GM19468 (cell line): Measurements from ENCODE around the gene ST3GAL4.
"Not testable (repeated sequence)": the region's sequence is repeated elsewhere in the genome, so short reads cannot be mapped to it uniquely, and the experiment has no call there.

Source experiments
- ATAC-seq: cut with Tn5 transposase; IDR thresholded peaks from one replicate; pipeline ENCODE4 v1.9.1; 2021; ENCODE audit warnings: mild to moderate bottlenecking, moderate library complexity, moderate number of reproducible peaks; ENCODE audit not compliant: unreplicated experiment; ENCODE audit errors: extremely low read depth

Gene ST3GAL4

GRCh38 chr11:126344141-126345080 lies 11.1 kb upstream of the ST3GAL4 start:
- no peak for ATAC-seq

- ATAC-seq = no peak
Measured at GRCh38 chr11:126345283-126345682, 10.2 kb upstream of the ST3GAL4 start.

- ATAC-seq = no peak
Measured at GRCh38 chr11:126345759-126346585, 9.5 kb upstream of the ST3GAL4 start.

GRCh38 chr11:126346586-126346940 lies 8.9 kb upstream of the ST3GAL4 start:
- no peak for ATAC-seq

GRCh38 chr11:126346946-126347345 lies 8.5 kb upstream of the ST3GAL4 start:
- not testable (repeated sequence) for ATAC-seq

GRCh38 chr11:126347751-126348668 lies 7.5 kb upstream of the ST3GAL4 start:
- no peak for ATAC-seq

- ATAC-seq = no peak
Measured at GRCh38 chr11:126348806-126349582, 6.5 kb upstream of the ST3GAL4 start.

GRCh38 chr11:126350836-126351235 lies 4.7 kb upstream of the ST3GAL4 start:
- ATAC-seq = no peak

GRCh38 chr11:126352163-126352562 lies 3.3 kb upstream of the ST3GAL4 start:
- no peak for ATAC-seq

- no peak for ATAC-seq
Measured at GRCh38 chr11:126352934-126353801, 2.3 kb upstream of the ST3GAL4 start.

GRCh38 chr11:126354631-126355323 lies 709 bp upstream of the ST3GAL4 start:
- no peak for ATAC-seq

GRCh38 chr11:126355926-126356897 lies 726 bp downstream of the ST3GAL4 start:
- ATAC-seq = no peak

- ATAC-seq = no peak
Measured at GRCh38 chr11:126357055-126357962, 1.8 kb downstream of the ST3GAL4 start.

- ATAC-seq = no peak
Measured at GRCh38 chr11:126357969-126358762, 2.7 kb downstream of the ST3GAL4 start.

- no peak for ATAC-seq
Measured at GRCh38 chr11:126358763-126359160, 3.3 kb downstream of the ST3GAL4 start.
